Stimulated activated CD4-positive, alpha-beta T cell treated with anti-CD3 and anti-CD28 coated beads, Interleukin-2, amount 100 ng/mL, for 4 hours (primary cell): ENCODE results near the gene ASMT.
"Not testable (repeated sequence)": the region's sequence is repeated elsewhere in the genome, so short reads cannot be mapped to it uniquely, and the experiment has no call there.

Experiments
- DNase-seq: peaks from one replicate; pipeline ENCODE4 v3.0.0-alpha.2; 2020; ENCODE audit warnings: low read depth

Gene ASMT

GRCh38 chrX:1649621-1650020, 34.8 kb downstream of the ASMT start:
- DNase-seq = no peak

DNA sequence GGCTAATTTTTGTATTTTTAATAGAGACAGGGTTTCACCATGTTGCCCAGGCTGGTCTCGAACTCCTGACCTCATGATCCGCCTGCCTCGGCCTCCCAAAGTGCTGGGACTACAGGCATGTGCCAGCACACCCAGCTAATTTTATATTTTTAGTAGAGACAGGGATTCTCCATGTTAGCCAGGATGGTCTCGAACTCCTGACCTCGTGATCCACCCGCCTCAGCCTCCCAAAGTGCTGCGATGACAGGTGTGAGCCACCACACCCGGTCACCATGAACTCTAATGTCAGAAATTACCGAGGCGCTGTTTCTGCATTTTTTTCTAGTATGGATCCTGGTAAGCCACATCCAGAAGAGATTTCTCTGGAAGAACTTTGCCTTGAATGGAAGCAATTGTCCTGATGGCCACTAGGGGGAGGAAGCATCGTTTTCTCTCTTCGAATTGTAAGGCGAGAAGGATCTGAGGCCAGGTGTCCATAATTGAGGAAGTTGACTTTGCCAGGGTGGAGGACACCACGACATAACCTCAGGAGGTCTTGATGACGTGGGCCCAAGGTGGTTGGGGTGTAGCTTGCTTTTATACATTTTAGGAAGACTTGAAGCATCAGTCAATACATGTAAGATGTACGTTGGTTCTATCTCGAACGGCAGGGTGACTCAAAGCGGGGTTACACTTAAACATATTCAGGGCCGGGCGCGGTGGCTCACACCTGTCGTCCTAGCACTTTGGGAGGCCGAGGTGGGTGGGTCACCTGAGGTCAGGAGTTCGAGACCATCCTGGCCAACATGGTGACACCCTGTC, 37.4 kb downstream of the ASMT start:
- not testable (repeated sequence) for DNase-seq

- DNase-seq = no peak
Observed at GRCh38 chrX:1656379-1656778, 41.5 kb downstream of the ASMT start.

DNA sequence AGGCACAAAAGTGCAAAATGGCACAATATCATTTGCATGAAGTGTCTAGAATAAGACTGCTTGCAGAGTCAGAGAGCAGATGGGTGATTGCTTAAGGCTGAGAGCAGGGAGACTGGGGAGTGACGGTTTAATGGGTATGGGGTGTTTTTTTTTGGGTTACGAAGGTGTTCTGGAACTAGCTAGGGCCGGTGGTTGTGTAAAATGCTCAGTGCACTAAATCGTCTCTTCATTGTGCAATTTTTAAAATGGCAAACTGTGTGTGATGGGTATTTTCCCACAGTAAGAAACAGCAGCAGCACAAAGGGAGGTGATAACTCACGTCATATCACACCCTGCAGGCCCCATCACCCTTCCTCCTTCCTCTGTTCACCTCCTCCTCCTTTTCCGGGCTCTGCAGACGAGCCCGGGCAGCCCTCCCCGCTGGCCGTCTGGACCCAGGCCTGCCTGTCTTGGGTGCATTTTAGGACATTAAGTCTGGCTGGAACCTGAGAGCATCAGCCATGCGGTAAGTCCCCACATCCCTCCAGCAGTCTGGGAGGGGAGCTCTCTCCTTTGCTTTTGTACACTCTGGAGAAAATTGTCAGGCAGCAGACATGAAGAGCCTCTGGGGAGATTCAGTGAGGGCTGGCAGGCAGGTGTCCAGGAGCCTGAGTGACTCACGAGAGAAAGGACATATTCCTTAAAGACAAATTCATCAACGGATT, 42.7 kb downstream of the ASMT start:
- peak; percentile 39 for DNase-seq

- no peak for DNase-seq
Observed at GRCh38 chrX:1658071-1658491, 43.2 kb downstream of the ASMT start.

- no peak for DNase-seq
Observed at GRCh38 chrX:1659664-1660461, 45.0 kb downstream of the ASMT start.

- DNase-seq = peak; percentile 90
Observed at GRCh38 chrX:1661048-1661921, 46.4 kb downstream of the ASMT start.

DNA sequence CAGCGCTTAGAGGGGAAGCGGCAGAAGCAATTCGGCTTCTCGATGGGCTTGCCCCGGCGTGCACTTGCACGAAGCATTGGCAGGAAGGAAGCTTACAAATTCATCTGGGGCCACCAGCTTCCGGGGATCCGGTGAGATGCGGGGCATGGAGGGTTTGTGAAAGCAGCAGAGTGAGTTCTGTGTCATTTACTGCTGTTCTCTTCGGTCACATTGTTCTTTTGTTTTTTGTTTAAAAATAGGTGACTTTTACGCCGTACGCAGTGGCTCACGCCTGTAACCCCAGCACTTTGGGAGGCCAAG, 47.0 kb downstream of the ASMT start:
- DNase-seq = no peak

DNA sequence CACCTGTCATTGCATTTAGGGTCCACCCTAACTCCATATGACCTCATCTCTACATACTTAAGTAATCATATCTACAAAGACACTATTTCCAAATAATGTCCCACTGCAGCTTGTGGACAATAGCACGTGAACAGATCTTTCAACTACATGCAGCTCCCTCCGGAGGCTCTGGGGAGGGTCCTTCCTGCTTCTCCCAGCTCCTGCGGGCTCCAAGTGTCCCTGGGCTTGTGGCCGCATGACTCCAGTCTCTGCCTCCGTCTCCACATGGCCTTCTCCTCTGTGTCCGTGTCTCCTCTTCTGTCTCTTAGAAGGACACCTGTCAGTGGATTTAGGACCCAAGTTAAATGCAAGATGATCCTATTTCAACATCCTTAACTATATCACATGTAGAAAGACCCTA, 52.7 kb downstream of the ASMT start:
- no peak for DNase-seq

GRCh38 chrX:1673337-1673736, 58.5 kb downstream of the ASMT start:
- no peak for DNase-seq

- DNase-seq = no peak
Observed at GRCh38 chrX:1676866-1677265, 62.0 kb downstream of the ASMT start.

DNA sequence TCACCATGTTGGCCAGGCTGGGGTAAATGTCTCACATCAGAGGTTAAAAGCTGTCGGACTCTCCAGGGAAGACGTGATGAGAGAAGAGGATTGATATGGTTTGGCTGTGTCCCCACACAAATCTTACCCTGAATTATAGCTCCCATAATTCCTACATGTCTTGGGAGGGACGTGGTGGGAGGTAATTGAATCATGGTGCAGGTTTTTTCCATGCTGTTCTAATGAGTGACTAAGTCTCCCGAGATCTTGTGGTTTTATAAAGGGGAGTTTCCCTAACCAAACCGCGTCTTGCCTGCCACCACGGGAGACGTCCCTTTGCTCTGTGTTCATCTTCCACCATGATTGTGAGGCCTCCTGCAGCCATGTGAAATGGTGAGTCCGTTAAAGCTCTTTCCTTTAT, 64.4 kb downstream of the ASMT start:
- no peak for DNase-seq

DNA sequence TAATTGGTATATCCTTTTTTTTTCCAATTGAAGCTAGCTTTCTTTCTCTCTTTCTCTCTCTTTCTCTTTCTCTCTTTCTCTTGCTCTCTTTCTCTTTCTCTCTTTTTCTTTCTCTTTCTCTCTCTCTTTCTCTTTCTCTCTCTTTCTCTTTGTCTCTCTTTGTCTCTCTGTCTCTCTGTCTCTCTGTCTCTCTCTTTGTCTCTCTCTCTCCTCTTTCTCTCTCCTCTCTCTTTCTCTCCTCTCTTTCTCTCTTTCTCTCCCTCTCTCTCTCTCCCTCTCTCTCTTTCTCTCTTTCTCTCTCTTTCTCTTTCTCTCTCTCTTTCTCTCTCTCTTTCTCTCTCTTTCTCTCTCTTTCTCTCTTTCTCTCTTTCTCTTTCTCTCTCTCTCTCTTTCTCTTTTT, 66.6 kb downstream of the ASMT start:
- no peak for DNase-seq

DNA sequence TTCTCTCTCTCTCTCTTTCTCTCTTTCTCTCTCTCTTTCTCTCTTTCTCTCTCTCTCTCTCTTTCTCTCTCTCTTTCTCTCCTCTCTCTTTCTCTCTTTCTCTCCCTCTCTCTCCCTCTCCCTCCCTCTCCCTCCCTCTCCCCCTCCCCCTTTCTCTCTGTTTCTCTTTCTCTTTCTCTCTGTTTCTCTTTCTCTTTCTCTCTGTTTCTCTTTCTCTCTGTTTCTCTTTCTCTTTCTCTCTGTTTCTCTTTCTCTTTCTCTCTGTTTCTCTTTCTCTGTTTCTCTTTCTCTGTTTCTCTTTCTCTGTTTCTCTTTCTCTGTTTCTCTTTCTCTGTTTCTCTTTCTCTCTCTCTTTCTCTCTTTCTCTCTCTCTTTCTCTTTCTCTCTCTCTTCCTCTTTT, 67.0 kb downstream of the ASMT start:
- not testable (repeated sequence) for DNase-seq

- DNase-seq = not testable (repeated sequence)
Observed at GRCh38 chrX:1682501-1682900, 67.6 kb downstream of the ASMT start.

- DNase-seq = not testable (repeated sequence)
Observed at GRCh38 chrX:1684883-1685282, 70.0 kb downstream of the ASMT start.

GRCh38 chrX:1685444-1685880, 70.6 kb downstream of the ASMT start:
- DNase-seq = not testable (repeated sequence)

DNA sequence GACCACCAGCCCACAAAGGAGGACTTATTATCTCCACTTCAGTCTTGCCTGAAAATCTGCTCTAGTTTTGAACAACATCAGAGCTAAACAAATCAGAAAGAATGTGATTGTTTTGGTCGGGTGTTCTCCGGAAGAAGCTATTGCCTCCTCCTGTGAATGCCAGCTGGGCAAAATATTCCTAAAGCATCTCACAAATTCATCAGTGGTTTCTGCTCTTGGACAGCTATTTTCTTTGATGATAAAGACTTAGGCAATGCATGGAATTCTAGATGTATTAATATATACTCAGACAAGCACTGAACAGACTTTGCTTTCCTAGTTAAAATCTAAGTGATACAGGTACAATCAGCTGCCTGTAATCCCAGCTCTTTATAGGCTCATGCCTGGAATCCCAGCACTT, 71.8 kb downstream of the ASMT start:
- no peak for DNase-seq
